HG02642 (cell line): ENCODE data around the gene EXOC6B.

Source experiments
- ATAC-seq: cut with Tn5 transposase; IDR thresholded peaks from one replicate; pipeline ENCODE4 v1.9.1; 2021; ENCODE audit warnings: mild to moderate bottlenecking; ENCODE audit not compliant: unreplicated experiment, poor library complexity

EXOC6B gene

GRCh38 chr2:72747344-72747743, 78.5 kb downstream of the EXOC6B start:
- no peak for ATAC-seq

GRCh38 chr2:72745679-72746368, 80.0 kb downstream of the EXOC6B start:
- ATAC-seq, result no peak

- ATAC-seq, result no peak
Measured at GRCh38 chr2:72744049-72744448, 81.8 kb downstream of the EXOC6B start.

GRCh38 chr2:72743481-72743880, 82.4 kb downstream of the EXOC6B start:
- ATAC-seq, result no peak

- no peak for ATAC-seq
Measured at GRCh38 chr2:72738096-72738495, 87.7 kb downstream of the EXOC6B start.

GRCh38 chr2:72734432-72734831, 91.4 kb downstream of the EXOC6B start:
- ATAC-seq, result no peak

- ATAC-seq, result no peak
Measured at GRCh38 chr2:72731116-72731515, 94.7 kb downstream of the EXOC6B start.

GRCh38 chr2:72727356-72727755, 98.5 kb downstream of the EXOC6B start:
- ATAC-seq, result no peak

GRCh38 chr2:72723769-72724370, 102.0 kb downstream of the EXOC6B start:
- ATAC-seq, result no peak

- ATAC-seq, result no peak
Measured at GRCh38 chr2:72722492-72723070, 103.3 kb downstream of the EXOC6B start.

- no peak for ATAC-seq
Measured at GRCh38 chr2:72719416-72719815, 106.4 kb downstream of the EXOC6B start.

GRCh38 chr2:72718876-72719275, 107.0 kb downstream of the EXOC6B start:
- no peak for ATAC-seq

GRCh38 chr2:72716601-72717000, 109.2 kb downstream of the EXOC6B start:
- no peak for ATAC-seq

GRCh38 chr2:72713857-72714256, 112.0 kb downstream of the EXOC6B start:
- ATAC-seq, result no peak

- ATAC-seq, result no peak
Measured at GRCh38 chr2:72712977-72713376, 112.9 kb downstream of the EXOC6B start.

GRCh38 chr2:72712304-72712703, 113.5 kb downstream of the EXOC6B start:
- no peak for ATAC-seq

GRCh38 chr2:72710418-72711152, 115.2 kb downstream of the EXOC6B start:
- ATAC-seq, result no peak

- no peak for ATAC-seq
Measured at GRCh38 chr2:72708236-72708635, 117.6 kb downstream of the EXOC6B start.

GRCh38 chr2:72698300-72698699, 127.5 kb downstream of the EXOC6B start:
- no peak for ATAC-seq

- no peak for ATAC-seq
Measured at GRCh38 chr2:72696559-72696958, 129.3 kb downstream of the EXOC6B start.

GRCh38 chr2:72695676-72696075, 130.2 kb downstream of the EXOC6B start:
- no peak for ATAC-seq
